ENCODE measurements around the gene KLHL30.

- TF ChIP-seq CTCF (IDR thresholded peaks at IDR 0.05) = no peak
- TF ChIP-seq POLR2A (IDR thresholded peaks at IDR 0.05) = no peak
These were observed 5.7 kb upstream of the KLHL30 start for GRCh38 chr2:238132463-238133450.

All from heart left ventricle (tissue), 13 donors.